Spleen (tissue), 11 donors: Measurements from ENCODE around the gene POGZ. TPM values are rescaled to one million over a fixed set of nuclear protein-coding genes. Genes with fewer than 3 reads are reported as not detected.

Source experiments
- DNase-seq: peaks from one replicate; pipeline ENCODE4 v3.0.0-alpha.2; 2020
- H3K27ac ChIP-seq, 8 donors: fragments of 200-600 bp; sonication (generic) in 7 of 8; 1 replicate in 4 of 8; 2 replicates in 4 of 8; pipeline versions ENCODE4 v1.5.0 to v1.8.0; 2016 to 2021; ENCODE audit warnings: inconsistent platforms in 4 of 8, mild to moderate bottlenecking in 4 of 8, moderate library complexity in 1 of 8
- H3K27me3 ChIP-seq, 7 donors: fragments of 200-600 bp; sonication (generic) in 6 of 7; replicated peaks in 1 of 7; 1 replicate in 4 of 7; 2 replicates in 3 of 7; pipeline versions ENCODE4 v1.5.0 to v1.8.0; 2016 to 2021; ENCODE audit warnings: inconsistent platforms in 3 of 7, mild to moderate bottlenecking in 1 of 7
- H3K36me3 ChIP-seq, 6 donors: fragments of 200-600 bp; sonication (generic) in 5 of 6; 1 replicate in 4 of 6; 2 replicates in 2 of 6; pipeline versions ENCODE4 v1.5.0 to v1.8.0; 2016 to 2021; ENCODE audit warnings: inconsistent platforms in 2 of 6
- H3K4me1 ChIP-seq, 6 donors: fragments of 200-600 bp; sonication (generic) in 5 of 6; 1 replicate in 3 of 6; 2 replicates in 3 of 6; pipeline versions ENCODE4 v1.5.0 to v1.8.0; 2016 to 2021; ENCODE audit warnings: inconsistent platforms in 3 of 6
- H3K4me3 ChIP-seq, 8 donors: fragments of 200-600 bp; sonication (generic) in 7 of 8; 1 replicate in 4 of 8; 2 replicates in 4 of 8; pipeline versions ENCODE4 v1.5.0 to v1.8.0; 2016 to 2021; ENCODE audit warnings: inconsistent platforms in 4 of 8, mild to moderate bottlenecking in 4 of 8, moderate library complexity in 2 of 8
- H3K9me3 ChIP-seq, 8 donors: fragments of 200-600 bp; sonication (generic) in 7 of 8; 1 replicate in 4 of 8; 2 replicates in 4 of 8; pipeline versions ENCODE4 v1.5.0 to v1.8.0; 2016 to 2021; ENCODE audit warnings: inconsistent platforms in 4 of 8
- POLR2A ChIP-seq, 3 donors: fragments of 450-650 bp; IDR thresholded peaks; one replicate each; pipeline ENCODE4 v1.5.1; 2017; ENCODE audit warnings: antibody characterized with exemption in 3 of 3, mild to moderate bottlenecking in 1 of 3
- POLR2AphosphoS5 ChIP-seq, 3 donors: sonication (generic); formaldehyde crosslinking; IDR thresholded peaks; one replicate each; pipeline ENCODE4 v1.5.1; 2017; ENCODE audit warnings: antibody characterized with exemption in 3 of 3
- WGBS, 5 donors: extraction: QIAGEN DNeasy Blood & Tissue Kit in 3 of 5; methylation state at CpG; one replicate each; pipeline versions ENCODE4 v1.1.5 to v1.1.7; 2013 to 2018; 5-methylcytosine and 5-hydroxymethylcytosine counted together
- intact Hi-C: fragments of 100-400 bp; cut with DNase I; formaldehyde crosslinking; loops from one replicate; pipeline ENCODE4 v1.15.0; 2023; ENCODE audit warnings: low total_unique reads
- polyA plus RNA-seq, 3 donors: library from polyadenylated mRNA; stranded (reverse); fragments of 200-250 nt; gene quantifications; one replicate each; pipeline ENCODE4 v1.2.1, GENCODE V29; 2013
- total RNA-seq, 7 donors: library from RNA; depleted of rRNA in 3 of 7; stranded (reverse); fragments of >200 nt in 3 of 7; fragmentation: NEBNext Ultra II Directional in 4 of 7; extraction: Animal tissue kit (Norgen Biotek cat#: 25700) in 4 of 7; gene quantifications; one replicate each; pipeline versions ENCODE4 v1.1.0 to v1.2.1, GENCODE V29; 2016 to 2021
- TF ChIP-seq, protein P1 (sequence below), 11 experiments: fragments of 200-600 bp in 7 of 11; fragments of 450-650 bp in 4 of 11; sonication (generic) in 4 of 11; IDR thresholded peaks in 8 of 11; conservative IDR thresholded peaks in 3 of 11; 1 replicate in 7 of 11; 2 replicates in 4 of 11; pipeline versions ENCODE4 v1.4.0 to v1.8.0; 2016 to 2021; ENCODE audit warnings: antibody characterized with exemption in 11 of 11, inconsistent platforms in 4 of 11, mild to moderate bottlenecking in 1 of 11
- donor health status: healthy with polysubstance abuse.
- donor health status: DM: no; HTN: no; CAD: no; lungs with moderate emphysema.
- donor health status: DM: no; HTN: no; CAD: no.
- donor health status: Bipolar disorder and iron deficiency.
- donor health status: healthy.
- donor health status: DM: no; HTN: no; CAD: no.
- donor health status: DM: yes; HTN: yes; CAD: no.

The POGZ gene
- total and polyA plus RNA-seq, 10 donors = 12.9 to 133 (median 82.6) TPM

DNA sequence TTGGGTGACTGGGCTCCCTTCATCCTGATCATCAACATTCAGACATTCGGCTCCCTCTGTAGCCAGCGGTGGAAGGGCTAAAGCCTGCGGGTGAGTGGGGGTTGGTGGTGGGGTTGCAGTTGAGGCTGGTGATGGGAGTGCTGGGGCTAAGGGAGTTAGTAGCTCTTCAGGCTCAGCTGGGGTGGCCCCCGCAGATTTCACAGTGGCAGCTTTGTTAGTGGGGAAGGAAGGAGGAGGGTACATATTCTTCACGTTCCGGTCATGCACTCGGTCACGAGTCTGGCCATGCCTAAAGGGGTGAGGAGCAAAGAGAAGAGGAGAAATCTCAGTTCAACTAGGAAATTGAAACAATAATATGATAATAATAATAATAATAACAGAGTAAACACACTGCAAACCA, 53.1 kb downstream of the POGZ start:
- no peak overlapping the region for H3K4me3 ChIP-seq
- 88 to 95% (median 91%) methylated on average over 8 of the region's 8 CpGs for WGBS, 5 donors
- H3K27ac ChIP-seq = no peak overlapping the region
- no peaks in the 10 kb centered on the region for H3K9me3 ChIP-seq
- peaks cover 0 to 100% (median 92%) of the 10 kb centered on the region in 6 donors for H3K36me3 ChIP-seq
- H3K27me3 ChIP-seq = no peaks in the 10 kb centered on the region
- H3K4me1 ChIP-seq = peaks cover 0 to 7% (median 4%) of the 10 kb centered on the region in 6 donors
- no peak for DNase-seq
- TF ChIP-seq POLR2A (IDR thresholded peaks at IDR 0.05) (no peak), POLR2AphosphoS5 (IDR thresholded peaks at IDR 0.05) (no peak)
- TF ChIP-seq, protein P1, sequence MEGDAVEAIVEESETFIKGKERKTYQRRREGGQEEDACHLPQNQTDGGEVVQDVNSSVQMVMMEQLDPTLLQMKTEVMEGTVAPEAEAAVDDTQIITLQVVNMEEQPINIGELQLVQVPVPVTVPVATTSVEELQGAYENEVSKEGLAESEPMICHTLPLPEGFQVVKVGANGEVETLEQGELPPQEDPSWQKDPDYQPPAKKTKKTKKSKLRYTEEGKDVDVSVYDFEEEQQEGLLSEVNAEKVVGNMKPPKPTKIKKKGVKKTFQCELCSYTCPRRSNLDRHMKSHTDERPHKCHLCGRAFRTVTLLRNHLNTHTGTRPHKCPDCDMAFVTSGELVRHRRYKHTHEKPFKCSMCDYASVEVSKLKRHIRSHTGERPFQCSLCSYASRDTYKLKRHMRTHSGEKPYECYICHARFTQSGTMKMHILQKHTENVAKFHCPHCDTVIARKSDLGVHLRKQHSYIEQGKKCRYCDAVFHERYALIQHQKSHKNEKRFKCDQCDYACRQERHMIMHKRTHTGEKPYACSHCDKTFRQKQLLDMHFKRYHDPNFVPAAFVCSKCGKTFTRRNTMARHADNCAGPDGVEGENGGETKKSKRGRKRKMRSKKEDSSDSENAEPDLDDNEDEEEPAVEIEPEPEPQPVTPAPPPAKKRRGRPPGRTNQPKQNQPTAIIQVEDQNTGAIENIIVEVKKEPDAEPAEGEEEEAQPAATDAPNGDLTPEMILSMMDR (IDR thresholded peaks at IDR 0.05 in 8 of 11, conservative IDR thresholded peaks at IDR 0.05 in 3 of 11) = no peak
- intact Hi-C loops = no loop called here

DNA sequence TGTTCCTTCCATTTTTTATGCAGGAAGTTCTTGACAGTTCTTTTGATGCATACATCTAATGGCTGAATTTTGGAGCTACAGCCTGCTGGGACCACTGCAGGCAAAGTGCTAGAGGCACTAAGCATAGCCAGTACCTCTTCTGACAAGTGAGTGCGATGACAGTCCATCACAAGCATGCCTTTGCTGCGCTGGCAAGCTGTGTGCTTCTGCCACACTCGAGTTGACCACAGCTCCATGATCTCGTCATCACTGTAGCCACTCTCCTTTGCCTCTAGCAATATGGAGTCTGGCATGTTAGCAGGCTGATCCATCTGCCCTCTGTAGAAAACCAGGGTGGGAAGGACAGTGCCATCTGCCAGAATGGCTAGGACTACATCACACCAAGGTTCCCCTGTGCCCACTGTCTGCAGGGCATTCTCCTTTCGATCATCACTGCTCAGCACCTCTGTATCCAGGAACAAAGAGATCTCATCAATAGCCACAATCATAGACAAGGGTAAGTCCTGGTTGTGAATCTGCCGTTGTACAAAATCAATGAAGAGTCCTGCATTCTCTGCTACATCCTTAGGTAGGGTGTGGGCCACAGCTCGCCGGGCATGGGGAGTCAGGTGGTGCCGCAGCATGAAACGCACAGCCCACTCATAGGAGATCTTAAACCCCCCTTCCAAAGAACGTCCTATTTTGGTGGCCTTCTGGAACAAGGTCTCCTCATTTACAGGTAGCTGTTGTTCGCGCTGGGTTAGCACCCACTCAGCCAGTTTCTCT, 53.9 kb downstream of the POGZ start:
- Histone ChIP-seq H3K36me3 (peaks cover 0 to 100% (median 89%) of the 10 kb centered on the region in 6 donors), H3K4me3 (no peak overlapping the region), H3K9me3 (no peaks in the 10 kb centered on the region), H3K4me1 (peaks cover 8 to 16% (median 12%) of the 10 kb centered on the region in 6 donors), H3K27me3 (no peaks in the 10 kb centered on the region), H3K27ac (peak overlapping the region in 1 of 8 donors; percentile 6)
- intact Hi-C loops = no loop called here
- TF ChIP-seq, protein P1 (IDR thresholded peaks at IDR 0.05 in 8 of 11, conservative IDR thresholded peaks at IDR 0.05 in 3 of 11) = no peak
- TF ChIP-seq POLR2A (IDR thresholded peaks at IDR 0.05) (no peak), POLR2AphosphoS5 (IDR thresholded peaks at IDR 0.05) (no peak)
- WGBS, 5 donors = 88 to 94% (median 91%) methylated on average over 13 of the region's 13 CpGs
- no peak for DNase-seq

DNA sequence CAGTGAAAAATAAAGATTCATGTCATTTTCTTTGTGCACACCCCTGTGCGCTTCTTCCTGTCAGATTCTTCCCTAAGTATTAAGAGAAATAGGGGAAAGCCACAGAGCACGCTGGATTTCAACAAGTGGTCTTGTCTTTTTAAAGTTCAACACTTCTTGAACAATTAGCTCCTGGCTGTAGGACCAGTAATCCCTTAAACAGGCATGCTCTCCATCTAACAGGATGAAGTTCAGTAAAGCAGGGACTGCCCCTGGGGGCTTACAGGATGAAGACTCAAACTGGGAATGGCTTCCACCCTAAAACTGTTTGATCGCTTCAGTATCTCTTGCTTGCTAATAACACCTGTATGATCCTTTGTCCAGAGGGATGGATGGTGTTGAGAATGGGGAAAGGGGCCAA, 55.7 kb downstream of the POGZ start:
- Histone ChIP-seq H3K9me3 (no peaks in the 10 kb centered on the region), H3K36me3 (peaks cover 0 to 84% (median 72%) of the 10 kb centered on the region in 6 donors), H3K4me1 (peaks cover 10 to 26% (median 20%) of the 10 kb centered on the region in 6 donors), H3K4me3 (no peak overlapping the region), H3K27me3 (no peaks in the 10 kb centered on the region), H3K27ac (peak overlapping the region in 1 of 8 donors; percentile 3)
- DNase-seq = no peak
- intact Hi-C loops = no loop called here
- TF ChIP-seq POLR2AphosphoS5 (IDR thresholded peaks at IDR 0.05) (peak in 1 of 3 donors; percentile 13), POLR2A (IDR thresholded peaks at IDR 0.05) (no peak)
- 88 to 95% (median 91%) methylated on average over 3 of the region's 3 CpGs for WGBS, 5 donors

DNA sequence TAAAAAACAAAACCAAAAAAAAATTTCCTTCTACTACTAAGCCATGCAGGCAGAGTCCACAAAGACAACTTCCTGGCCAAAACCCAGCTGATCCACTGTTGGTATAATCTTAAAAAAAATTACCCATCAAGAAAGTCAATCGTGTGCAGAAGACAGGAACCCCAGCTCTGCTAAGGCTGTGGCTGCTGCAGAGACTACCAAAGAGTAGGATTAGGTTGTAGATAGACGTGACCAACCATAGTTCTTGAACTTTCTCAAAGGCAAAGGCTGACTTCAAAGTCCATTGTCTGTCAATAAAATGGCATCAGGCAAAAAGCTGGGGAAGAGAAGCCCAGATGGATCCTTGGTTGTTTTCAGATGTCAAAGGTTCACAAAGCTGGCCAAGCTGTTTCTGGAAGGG, 56.5 kb downstream of the POGZ start:
- Histone ChIP-seq H3K27ac (no peak overlapping the region), H3K27me3 (no peaks in the 10 kb centered on the region), H3K4me1 (peaks cover 10 to 29% (median 21%) of the 10 kb centered on the region in 6 donors), H3K9me3 (no peaks in the 10 kb centered on the region), H3K4me3 (no peak overlapping the region), H3K36me3 (peaks cover 0 to 76% (median 63%) of the 10 kb centered on the region in 6 donors)
- 59 to 79% (median 76%) methylated on average over 2 of the region's 2 CpGs for WGBS, 5 donors
- intact Hi-C loops = no loop called here
- TF ChIP-seq, protein P1 (IDR thresholded peaks at IDR 0.05 in 8 of 11, conservative IDR thresholded peaks at IDR 0.05 in 3 of 11) = no peak
- no peak for TF ChIP-seq POLR2A (IDR thresholded peaks at IDR 0.05)
- no peak for TF ChIP-seq POLR2AphosphoS5 (IDR thresholded peaks at IDR 0.05)
- no peak for DNase-seq
